SU-DHL-6 (cell line): ENCODE data around the gene ATOX1.

Source experiments
- H2AFZ ChIP-seq: fragments of 200-600 bp; sonication (generic); 2 replicates; pipeline ENCODE4 v1.6.1; 2014; ENCODE audit warnings: low read depth, mild to moderate bottlenecking, moderate library complexity, mixed read lengths, antibody characterized with exemption, low read length; ENCODE audit not compliant: severe bottlenecking
- H3F3A ChIP-seq: fragments of 200-600 bp; shearing (Covaris generic); 2 replicates; pipeline ENCODE4 v1.6.0; 2016; ENCODE audit warnings: antibody characterized with exemption, mild to moderate bottlenecking; ENCODE audit not compliant: insufficient read depth
- H3K27ac ChIP-seq: fragments of 200-600 bp; sonication (generic); 2 replicates; pipeline ENCODE4 v1.5.1; 2016; ENCODE audit warnings: low read depth, mild to moderate bottlenecking, low read length, moderate library complexity, mixed read lengths
- H3K27me3 ChIP-seq: fragments of 200-600 bp; sonication (generic), shearing (Covaris generic); 2 replicates; pipeline ENCODE4 v1.6.0; 2014; ENCODE audit warnings: mild to moderate bottlenecking, low read length
- H3K36me3 ChIP-seq: fragments of 200-600 bp; sonication (generic); 2 replicates; pipeline ENCODE4 v1.6.1; 2014; ENCODE audit warnings: mild to moderate bottlenecking, low read length, mixed read lengths
- H3K4me2 ChIP-seq: fragments of 300-600, 200-600 bp; shearing (Covaris generic), sonication (generic); 2 replicates; pipeline ENCODE4 v1.6.0; 2014; ENCODE audit warnings: low read length, low read depth, mild to moderate bottlenecking; ENCODE audit not compliant: poor library complexity, severe bottlenecking
- H3K4me3 ChIP-seq: fragments of 200-600 bp; sonication (generic); 2 replicates; pipeline ENCODE4 v1.5.1; 2014; ENCODE audit warnings: antibody characterized with exemption, low read length, mild to moderate bottlenecking, mixed read lengths; ENCODE audit not compliant: insufficient read depth, poor library complexity, severe bottlenecking
- H3K79me2 ChIP-seq: fragments of 200-600 bp; sonication (generic); 2 replicates; pipeline ENCODE4 v1.6.1; 2014; ENCODE audit warnings: mild to moderate bottlenecking, low read length, moderate library complexity; ENCODE audit not compliant: insufficient read depth
- H3K9ac ChIP-seq: fragments of 200-600 bp; sonication (generic); 2 replicates; pipeline ENCODE4 v1.7.0; 2014; ENCODE audit warnings: mild to moderate bottlenecking, low read length
- H3K9me2 ChIP-seq: fragments of 200-600 bp; sonication (generic); replicated peaks from 2 replicates; pipeline ENCODE4 v1.6.1; 2014; ENCODE audit warnings: low read length; ENCODE audit not compliant: insufficient read depth
- H3K9me3 ChIP-seq: fragments of 200-600 bp; sonication (generic); 2 replicates; pipeline ENCODE4 v1.6.1; 2014; ENCODE audit warnings: low read length, mixed read lengths; ENCODE audit not compliant: insufficient read depth
- H4K20me1 ChIP-seq: fragments of 200-600 bp; sonication (generic); 2 replicates; pipeline ENCODE4 v1.6.1; 2014; ENCODE audit warnings: low read depth, mild to moderate bottlenecking, antibody characterized with exemption, low read length, moderate library complexity, mixed read lengths
- EZH2phosphoT487 ChIP-seq: fragments of 200-600 bp; sonication (generic), shearing (Covaris generic); conservative IDR thresholded peaks from 2 replicates; pipeline ENCODE4 v1.6.1; 2018; ENCODE audit warnings: mild to moderate bottlenecking, antibody characterized with exemption, low read length, moderate library complexity, mixed read lengths
- TF ChIP-seq, protein P1 (sequence below): fragments of 200-600 bp; sonication (generic); IDR thresholded peaks from one replicate; pipeline ENCODE4 v1.5.1; 2017; ENCODE audit warnings: antibody characterized with exemption, mild to moderate bottlenecking, low read length, moderate library complexity; ENCODE audit not compliant: insufficient read depth, poor library complexity, severe bottlenecking

ATOX1 gene

DNA sequence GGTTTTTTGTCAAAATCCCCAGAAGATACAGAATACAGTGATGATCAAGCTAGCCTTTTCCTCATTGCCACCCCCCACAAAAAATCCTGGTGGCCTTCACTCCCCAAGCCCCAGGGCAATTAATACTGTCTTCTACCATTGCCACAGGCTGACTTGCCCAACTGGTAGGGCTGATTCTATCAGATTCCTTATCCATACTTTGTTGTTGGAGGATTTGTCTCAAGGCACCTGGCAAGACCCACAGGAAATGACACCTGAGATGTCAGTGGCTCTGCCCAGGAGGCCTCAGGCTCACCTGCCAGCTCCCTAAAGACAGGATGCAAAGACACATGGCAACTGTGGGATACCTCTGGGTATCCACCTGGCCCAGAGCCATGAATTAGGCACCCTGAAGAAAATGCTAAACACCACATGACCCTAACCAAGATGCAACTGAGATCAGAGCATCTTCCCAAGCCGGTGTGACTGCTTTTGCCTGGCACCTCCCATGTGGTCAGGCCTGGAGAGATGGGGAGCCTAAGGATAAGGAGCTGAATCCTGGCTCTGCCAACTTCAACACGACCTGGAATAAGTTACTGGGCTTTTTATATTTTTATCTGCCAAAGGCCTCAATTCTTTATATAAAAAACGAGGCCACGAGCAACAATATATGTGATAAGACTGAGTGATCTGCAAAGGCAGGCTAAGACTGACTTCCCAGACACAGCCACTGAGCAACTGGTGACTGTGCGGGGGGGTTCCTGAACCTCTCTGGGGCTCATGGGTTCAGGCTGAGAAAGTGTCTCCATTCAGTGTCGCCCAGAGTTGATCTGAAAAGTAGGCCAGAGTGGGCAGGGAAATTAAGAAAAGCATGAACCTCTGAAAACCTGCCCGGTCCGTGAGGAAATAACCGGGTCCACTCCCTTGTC, 944 bp downstream of the ATOX1 start:
- Histone ChIP-seq H3K27ac (no peak overlapping the region), H3K9ac (peak overlapping the region; percentile 82), H3K79me2 (peaks cover 38% of the 10 kb centered on the region), H3F3A (no peaks in the 10 kb centered on the region), H2AFZ (peak overlapping the region; percentile 69), H3K36me3 (no peaks in the 10 kb centered on the region), H3K27me3 (no peaks in the 10 kb centered on the region), H3K9me2 (no peaks in the 10 kb centered on the region), H3K9me3 (no peaks in the 10 kb centered on the region), H4K20me1 (no peaks in the 10 kb centered on the region), H3K4me2 (peak overlapping the region; percentile 87), H3K4me3 (peak overlapping the region; percentile 86)
- TF ChIP-seq, protein P1, sequence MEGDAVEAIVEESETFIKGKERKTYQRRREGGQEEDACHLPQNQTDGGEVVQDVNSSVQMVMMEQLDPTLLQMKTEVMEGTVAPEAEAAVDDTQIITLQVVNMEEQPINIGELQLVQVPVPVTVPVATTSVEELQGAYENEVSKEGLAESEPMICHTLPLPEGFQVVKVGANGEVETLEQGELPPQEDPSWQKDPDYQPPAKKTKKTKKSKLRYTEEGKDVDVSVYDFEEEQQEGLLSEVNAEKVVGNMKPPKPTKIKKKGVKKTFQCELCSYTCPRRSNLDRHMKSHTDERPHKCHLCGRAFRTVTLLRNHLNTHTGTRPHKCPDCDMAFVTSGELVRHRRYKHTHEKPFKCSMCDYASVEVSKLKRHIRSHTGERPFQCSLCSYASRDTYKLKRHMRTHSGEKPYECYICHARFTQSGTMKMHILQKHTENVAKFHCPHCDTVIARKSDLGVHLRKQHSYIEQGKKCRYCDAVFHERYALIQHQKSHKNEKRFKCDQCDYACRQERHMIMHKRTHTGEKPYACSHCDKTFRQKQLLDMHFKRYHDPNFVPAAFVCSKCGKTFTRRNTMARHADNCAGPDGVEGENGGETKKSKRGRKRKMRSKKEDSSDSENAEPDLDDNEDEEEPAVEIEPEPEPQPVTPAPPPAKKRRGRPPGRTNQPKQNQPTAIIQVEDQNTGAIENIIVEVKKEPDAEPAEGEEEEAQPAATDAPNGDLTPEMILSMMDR, result no peak
- no peak for TF ChIP-seq EZH2phosphoT487

DNA sequence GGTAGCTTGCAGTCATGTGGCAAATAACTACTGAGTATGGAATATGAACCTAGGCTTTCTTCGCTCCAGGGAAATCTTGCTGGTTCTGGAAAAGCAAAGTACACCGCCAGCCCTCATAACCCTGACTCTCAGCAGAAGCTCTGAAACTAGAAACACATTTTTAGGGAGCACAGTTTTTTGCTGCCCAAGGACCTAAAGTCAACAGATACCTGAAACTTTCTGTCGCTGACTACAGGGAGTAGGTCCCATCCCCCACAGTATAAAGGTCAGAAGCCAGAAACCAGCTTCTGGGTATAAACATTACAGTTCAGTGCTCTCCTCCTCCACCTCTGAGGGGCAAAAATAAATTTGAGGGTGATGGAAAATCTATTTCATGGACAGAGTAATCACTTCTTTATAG, 3.0 kb downstream of the ATOX1 start:
- Histone ChIP-seq H3K27ac (no peak overlapping the region), H2AFZ (no peak overlapping the region), H3K4me2 (no peak overlapping the region), H4K20me1 (no peaks in the 10 kb centered on the region), H3K79me2 (peaks cover 47% of the 10 kb centered on the region), H3K4me3 (no peak overlapping the region), H3K36me3 (no peaks in the 10 kb centered on the region), H3K9me3 (no peaks in the 10 kb centered on the region), H3K9ac (no peak overlapping the region), H3K27me3 (no peaks in the 10 kb centered on the region), H3K9me2 (no peaks in the 10 kb centered on the region), H3F3A (no peaks in the 10 kb centered on the region)
- TF ChIP-seq, protein P1, result no peak
- TF ChIP-seq EZH2phosphoT487, result no peak

DNA sequence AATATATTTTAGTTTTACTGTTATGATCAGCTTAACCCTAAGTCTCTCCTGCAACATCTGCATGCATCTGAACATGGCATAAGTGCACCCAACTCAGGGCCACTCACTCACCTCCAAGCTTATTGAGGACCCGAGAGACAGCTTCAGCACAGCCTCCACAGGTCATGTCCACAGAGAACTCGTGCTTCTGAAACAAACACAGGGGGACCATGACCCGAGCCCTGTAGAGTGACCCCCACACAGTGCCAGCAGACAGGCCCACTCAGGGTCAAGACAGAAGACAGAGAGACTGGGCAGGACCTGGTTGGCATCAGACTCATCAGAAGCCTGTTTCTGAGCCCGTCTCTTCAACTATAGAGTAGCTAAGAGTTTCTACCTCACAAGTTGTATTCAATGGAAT, 6.8 kb downstream of the ATOX1 start:
- no peak overlapping the region for H2AFZ ChIP-seq
- H3K4me3 ChIP-seq, result no peak overlapping the region
- H3K36me3 ChIP-seq, result no peaks in the 10 kb centered on the region
- TF ChIP-seq EZH2phosphoT487, result no peak
- TF ChIP-seq, protein P1, result no peak
- H3F3A ChIP-seq, result no peaks in the 10 kb centered on the region
- no peaks in the 10 kb centered on the region for H4K20me1 ChIP-seq
- H3K4me2 ChIP-seq, result no peak overlapping the region
- peaks cover 35% of the 10 kb centered on the region for H3K79me2 ChIP-seq
- no peak overlapping the region for H3K9ac ChIP-seq
- no peaks in the 10 kb centered on the region for H3K27me3 ChIP-seq
- no peaks in the 10 kb centered on the region for H3K9me2 ChIP-seq
- H3K27ac ChIP-seq, result no peak overlapping the region
- H3K9me3 ChIP-seq, result no peaks in the 10 kb centered on the region
